Stomach (tissue), 4 donors: ENCODE measurements around the gene OSBPL6.

Experiments used
- EP300 ChIP-seq: sonication (generic); formaldehyde crosslinking; IDR thresholded peaks from one replicate; pipeline ENCODE4 v1.6.1; 2017; ENCODE audit warnings: antibody characterized with exemption
- POLR2A ChIP-seq, 4 donors: fragments of 450-650 bp; IDR thresholded peaks; one replicate each; pipeline ENCODE4 v1.6.1; 2016; ENCODE audit warnings: antibody characterized with exemption in 4 of 4, control low read depth in 2 of 4, mild to moderate bottlenecking in 1 of 4, moderate library complexity in 1 of 4
- TF ChIP-seq, protein P1 (sequence below), 7 experiments: fragments of 450-650 bp in 4 of 7; fragments of 200-600 bp in 3 of 7; sonication (generic) in 3 of 7; IDR thresholded peaks; one replicate each; pipeline ENCODE4 v1.5.1; 2016 to 2019; ENCODE audit warnings: antibody characterized with exemption in 7 of 7, control low read depth in 2 of 7, mild to moderate bottlenecking in 1 of 7

DNA sequence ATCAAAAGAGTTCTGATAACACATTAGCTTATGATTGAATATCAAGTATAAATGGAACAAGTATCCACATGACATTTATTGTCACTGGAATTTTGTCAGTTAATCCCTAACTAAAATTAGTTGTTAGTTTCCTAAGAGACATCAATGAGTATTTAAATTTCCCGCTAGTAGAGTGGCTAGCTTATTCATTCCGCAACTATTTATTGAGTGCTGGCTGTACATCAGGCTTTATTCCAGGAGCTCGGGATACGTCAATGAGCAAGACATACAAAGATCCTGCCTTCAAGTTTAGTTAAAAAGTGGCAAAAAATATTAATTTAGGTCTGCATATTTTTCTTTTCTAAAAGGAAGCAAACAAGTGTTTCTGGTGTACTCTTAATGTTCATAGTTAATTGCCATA, 197.4 kb downstream of the OSBPL6 start:
- TF ChIP-seq, protein P1, sequence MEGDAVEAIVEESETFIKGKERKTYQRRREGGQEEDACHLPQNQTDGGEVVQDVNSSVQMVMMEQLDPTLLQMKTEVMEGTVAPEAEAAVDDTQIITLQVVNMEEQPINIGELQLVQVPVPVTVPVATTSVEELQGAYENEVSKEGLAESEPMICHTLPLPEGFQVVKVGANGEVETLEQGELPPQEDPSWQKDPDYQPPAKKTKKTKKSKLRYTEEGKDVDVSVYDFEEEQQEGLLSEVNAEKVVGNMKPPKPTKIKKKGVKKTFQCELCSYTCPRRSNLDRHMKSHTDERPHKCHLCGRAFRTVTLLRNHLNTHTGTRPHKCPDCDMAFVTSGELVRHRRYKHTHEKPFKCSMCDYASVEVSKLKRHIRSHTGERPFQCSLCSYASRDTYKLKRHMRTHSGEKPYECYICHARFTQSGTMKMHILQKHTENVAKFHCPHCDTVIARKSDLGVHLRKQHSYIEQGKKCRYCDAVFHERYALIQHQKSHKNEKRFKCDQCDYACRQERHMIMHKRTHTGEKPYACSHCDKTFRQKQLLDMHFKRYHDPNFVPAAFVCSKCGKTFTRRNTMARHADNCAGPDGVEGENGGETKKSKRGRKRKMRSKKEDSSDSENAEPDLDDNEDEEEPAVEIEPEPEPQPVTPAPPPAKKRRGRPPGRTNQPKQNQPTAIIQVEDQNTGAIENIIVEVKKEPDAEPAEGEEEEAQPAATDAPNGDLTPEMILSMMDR (IDR thresholded peaks at IDR 0.05) = no peak
- TF ChIP-seq POLR2A (IDR thresholded peaks at IDR 0.05) (no peak), EP300 (no peak)
